ENCODE measurements around the gene NPAS3.

GRCh38 chr14:33836203-33836899 lies 897.7 kb downstream of the NPAS3 start:
- TF ChIP-seq POLR2A (IDR thresholded peaks at IDR 0.05) (no peak), CTCF (IDR thresholded peaks at IDR 0.05) (no peak)
